ENCODE results near the gene HIVEP3.

HIVEP3 gene

GRCh38 chr1:41677620-41678019, 241.1 kb downstream of the HIVEP3 start:
- no peak for DNase-seq

- no peak for DNase-seq
Measured at GRCh38 chr1:41675401-41675800, 243.3 kb downstream of the HIVEP3 start.

DNA sequence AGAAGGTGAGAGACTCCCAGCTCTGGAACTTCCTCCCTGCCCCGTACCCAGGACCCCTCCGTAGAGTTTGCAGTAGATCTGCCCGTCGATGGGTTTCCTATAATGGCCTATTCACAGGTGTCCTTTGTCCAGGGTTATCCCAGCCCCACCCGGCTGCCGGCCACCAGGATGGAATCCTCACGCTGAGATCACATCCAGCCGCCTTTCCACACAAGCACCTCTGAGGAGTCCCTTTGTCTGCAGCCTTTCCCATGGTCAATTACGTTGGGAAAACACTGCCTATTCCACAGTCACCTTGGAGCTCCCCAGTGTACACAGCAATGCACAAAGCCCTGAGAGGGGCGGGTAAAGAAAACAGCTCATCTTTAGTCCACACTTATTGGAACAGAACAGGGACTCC, 244.2 kb downstream of the HIVEP3 start:
- DNase-seq: no peak

GRCh38 chr1:41673806-41674205, 244.9 kb downstream of the HIVEP3 start:
- DNase-seq: peak; percentile 55

DNA sequence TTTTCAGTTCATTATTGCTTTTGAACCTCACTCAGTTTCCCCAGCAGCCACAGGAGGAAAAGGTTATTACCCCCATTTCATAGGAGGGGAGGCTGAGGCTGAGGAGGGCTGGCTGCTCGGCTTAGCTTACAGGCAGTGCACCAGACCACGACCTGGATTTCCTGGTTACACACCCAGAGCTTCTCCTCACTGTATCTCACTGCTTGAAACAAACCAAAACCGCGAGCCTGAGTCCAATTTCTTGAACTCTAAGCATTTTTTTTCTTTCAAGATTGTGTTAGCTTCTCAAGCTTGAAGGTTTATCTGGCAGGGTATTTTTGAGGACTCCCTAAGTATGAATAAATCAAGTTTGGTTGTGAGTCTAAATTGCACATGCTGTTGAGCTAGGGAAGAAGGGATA, 245.3 kb downstream of the HIVEP3 start:
- peak; percentile 58 for DNase-seq

DNA sequence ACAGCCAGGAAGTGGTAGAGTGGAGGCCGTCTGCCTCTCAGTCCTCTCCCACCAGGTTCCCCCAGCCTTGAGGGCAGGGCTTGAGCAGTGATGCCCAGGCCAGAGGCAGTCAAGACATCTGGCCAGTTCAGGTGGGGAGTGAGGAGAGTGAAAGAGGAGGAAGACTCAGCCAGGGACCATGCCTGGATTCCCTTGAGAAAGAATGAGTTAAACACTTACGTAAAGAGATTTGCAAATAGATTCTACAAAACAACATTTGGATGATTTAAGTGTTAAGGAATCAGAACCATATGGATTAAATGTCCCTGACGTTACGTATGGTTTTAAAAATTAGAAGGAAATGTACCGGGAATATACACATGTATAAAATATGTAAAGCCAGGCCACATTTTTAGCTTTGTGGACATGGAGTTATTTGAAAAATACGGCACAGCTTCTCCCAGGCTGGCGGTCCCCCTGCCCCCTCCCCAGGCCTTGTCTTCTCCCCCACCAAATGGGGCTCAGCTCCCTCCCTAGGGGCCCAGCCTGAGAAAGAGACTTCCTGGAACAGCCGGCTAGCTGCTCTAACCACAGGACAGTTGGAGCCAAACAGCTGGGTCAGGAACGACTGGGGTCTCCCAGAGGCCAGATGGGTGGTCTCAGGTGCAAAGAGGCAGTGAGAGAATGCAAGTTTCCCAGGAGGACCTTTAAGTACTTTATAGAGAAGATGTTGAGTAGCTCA, 245.9 kb downstream of the HIVEP3 start:
- DNase-seq: no peak

- no peak for DNase-seq
Measured at GRCh38 chr1:41672173-41672572, 246.5 kb downstream of the HIVEP3 start.

DNA sequence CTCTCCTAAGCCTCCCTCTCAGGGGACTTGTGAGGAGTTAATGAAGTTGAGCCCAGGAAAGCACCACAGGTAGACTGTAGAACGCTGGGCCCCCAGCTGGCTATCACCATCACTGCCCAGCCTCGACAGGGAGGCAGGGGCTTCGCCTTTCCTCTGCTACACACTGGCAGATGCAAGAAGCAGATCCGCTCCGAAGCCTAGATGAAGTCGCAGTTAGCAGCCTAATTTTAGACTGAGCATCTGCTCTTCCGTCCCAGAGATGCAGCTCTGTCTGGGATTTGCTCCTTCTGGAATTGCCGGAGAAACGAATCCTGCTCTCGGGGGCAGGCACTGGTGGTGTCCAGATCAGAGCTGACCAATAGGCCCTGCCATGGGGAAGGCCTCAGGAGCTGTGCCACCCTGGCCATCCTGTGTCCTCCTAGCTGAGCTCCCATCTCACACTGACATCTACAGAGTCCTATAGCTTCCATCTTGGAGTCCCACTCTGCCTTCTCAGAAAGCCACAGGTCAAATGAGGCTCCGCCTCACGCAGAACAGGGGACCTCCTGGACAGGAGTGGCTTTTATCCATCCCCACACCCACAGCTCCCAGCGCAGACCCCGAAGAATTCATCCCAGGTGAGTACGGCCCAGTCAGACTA, 247.5 kb downstream of the HIVEP3 start:
- no peak for DNase-seq

DNA sequence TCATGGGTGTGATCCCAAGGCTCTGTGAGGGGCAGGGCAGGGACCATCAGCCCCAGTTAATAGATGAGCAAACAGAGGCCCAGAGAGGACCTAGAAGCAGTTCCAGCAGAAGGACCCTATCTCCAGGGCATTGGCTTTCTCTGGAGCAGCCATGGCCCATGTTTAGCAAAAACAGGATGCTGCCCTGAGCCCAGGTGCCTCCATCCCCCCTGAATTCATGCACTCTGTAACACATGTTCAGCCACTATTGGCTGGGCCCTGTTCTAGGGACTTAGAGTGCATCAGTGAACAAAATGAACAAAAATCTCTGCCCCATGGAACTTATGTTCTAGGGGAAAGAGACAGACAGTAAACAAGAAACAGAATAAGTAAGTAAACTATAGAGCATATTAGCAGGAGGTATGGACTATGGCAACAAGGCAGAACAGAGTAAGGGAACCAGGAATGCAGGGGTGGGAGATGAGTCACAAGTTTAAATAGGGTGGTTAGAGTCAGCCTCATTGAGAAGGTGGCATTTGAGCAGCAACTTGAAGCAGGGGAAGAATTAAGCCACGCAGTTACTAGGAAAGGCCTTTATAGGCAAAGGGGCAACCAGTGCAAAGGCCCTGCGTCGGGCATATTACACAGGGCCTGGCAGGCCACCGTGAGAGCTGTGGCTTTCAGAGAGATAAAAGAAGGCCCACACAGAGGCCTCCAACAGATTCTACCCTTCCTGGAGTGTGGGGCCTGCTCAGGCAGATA, 248.3 kb downstream of the HIVEP3 start:
- DNase-seq: peak; percentile 60

- DNase-seq: no peak
Measured at GRCh38 chr1:41668967-41669366, 249.8 kb downstream of the HIVEP3 start.

DNA sequence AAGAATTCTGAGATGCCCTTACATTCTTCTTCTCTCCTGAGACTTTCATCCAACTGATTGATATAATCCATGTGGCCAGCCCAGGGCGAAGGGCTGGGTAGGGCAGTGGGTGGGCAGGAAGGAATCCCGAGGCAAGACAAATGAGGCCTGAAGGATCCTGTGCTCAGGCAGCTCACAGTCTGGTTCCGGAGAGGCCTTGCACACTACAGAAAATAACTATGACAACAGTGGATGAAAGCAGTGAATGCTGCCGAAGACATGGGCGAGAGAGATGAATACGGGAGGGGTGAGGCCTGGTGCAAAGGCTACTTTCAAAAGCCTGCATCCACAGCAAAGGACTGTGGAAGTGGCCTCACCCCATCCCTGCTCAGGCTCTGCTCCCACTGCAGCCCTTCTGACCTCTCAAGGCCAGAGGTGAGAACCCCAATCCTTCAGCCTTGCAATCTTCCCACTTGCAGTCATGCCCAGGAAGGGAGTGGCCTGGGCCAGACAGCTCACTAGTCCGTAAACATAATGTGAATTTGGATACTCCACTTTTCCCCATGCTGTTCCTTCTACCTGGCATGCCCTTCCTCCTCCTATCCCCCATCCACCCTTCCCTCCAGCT, 250.6 kb downstream of the HIVEP3 start:
- no peak for DNase-seq

DNA sequence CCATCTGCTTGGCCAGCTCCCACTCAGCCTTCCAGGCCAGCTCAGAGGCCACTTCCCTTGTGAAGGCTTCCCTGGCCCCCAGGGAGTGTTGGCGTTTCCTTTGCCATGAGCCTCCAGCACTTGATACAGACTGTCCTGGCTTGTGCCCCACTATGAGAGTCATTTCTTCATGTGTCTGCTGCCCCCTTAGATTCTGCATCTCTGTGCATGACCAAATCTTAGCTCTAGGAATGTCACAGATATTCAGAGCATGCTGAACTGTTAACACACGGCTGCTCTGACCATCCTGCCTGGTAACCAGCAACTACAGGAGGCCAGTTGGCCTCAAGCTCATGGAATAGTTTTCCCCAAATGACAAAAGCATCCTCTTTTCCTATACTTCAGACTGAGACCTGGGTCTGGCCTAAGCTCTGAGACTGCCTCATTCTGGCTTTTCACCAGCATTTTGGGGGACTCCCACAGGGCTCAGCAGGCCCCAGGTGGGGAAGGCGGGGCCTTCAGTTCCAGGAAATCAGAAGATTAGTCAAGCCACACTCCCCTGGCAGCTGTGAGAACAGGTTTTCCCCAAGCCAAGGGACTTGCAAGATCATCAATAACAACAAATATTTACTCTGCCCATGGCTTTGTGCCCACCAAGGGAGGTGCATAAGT, 251.6 kb downstream of the HIVEP3 start:
- peak; percentile 83 for DNase-seq

DNA sequence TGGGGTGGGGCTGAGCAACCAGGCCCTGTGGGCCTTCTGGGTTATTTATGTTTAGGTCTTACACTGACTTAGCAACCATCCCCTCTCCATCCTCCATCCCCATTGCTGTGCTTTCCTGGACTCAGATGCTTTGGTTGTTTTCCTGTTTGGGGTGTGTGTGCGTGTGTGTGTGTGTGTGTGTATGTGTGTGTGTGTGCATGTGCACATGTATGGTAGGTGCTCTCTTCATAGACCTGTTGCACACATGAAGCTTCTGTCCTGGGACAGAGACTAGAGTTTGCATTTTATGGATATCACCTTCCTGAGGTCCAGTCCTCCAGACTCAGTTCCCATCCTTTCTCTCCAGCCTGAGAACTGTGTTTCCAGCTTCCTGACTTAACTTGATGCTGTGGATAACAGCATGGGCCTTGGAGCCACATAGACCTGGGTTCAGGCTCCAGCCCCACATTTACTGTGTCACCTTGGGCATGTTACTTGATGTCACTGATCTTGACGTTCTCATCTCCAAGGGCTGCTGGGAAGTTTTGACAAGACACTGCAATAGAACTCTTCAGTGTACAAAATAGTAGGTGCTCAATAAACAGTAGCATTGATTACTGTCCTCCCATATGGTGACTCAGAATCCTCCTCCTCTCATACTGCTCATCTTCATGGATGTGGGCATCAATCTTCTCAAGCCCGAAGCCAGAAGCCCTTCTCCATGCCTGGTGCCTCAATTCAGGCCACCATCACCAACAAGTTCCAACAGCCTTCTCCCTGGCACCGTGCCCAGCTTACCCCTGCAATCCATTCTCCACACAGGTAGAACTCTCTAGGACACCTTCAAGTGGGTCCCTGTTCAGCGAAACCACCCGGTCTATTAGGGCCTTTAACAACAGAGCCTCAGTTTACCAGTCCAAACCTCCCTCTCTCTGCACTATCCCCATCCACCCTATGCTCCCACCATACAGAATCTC, 252.5 kb downstream of the HIVEP3 start:
- DNase-seq: no peak

- DNase-seq: no peak
Measured at GRCh38 chr1:41664861-41665640, 253.7 kb downstream of the HIVEP3 start.

DNA sequence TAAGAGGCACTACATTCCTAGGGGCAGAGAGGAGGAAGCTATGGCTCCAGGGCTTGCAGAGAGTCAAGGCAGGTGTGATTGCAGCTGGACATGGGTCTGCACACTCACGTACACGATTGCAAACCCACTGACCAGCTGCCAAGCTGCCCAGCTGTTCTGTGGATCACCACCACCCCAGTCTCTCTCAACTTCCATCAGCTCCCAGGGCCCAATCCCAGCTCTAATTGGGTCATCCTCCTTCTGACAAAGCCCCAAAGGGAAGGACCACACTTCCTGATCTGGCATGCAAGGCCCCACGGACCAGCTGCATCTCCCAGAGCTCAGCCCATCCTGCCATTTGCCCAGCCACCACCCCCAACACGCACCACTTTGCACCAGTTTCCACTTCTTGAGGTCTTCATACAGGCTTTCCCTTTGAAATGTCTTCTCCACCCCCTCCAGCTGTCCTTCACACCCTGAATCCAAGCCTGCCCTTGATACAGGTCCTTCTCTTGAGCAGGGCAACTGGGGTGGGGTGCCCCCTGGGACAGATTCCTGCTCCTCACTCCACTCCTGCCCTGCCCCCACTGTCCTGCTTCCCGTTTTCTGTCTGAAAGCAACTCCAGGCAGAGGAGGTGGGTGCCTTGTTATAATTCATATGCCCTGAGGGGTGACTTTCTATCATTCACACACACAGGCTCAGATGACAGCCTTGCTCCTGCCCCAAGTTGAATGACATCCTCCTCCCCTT, 254.9 kb downstream of the HIVEP3 start:
- DNase-seq: no peak

DNA sequence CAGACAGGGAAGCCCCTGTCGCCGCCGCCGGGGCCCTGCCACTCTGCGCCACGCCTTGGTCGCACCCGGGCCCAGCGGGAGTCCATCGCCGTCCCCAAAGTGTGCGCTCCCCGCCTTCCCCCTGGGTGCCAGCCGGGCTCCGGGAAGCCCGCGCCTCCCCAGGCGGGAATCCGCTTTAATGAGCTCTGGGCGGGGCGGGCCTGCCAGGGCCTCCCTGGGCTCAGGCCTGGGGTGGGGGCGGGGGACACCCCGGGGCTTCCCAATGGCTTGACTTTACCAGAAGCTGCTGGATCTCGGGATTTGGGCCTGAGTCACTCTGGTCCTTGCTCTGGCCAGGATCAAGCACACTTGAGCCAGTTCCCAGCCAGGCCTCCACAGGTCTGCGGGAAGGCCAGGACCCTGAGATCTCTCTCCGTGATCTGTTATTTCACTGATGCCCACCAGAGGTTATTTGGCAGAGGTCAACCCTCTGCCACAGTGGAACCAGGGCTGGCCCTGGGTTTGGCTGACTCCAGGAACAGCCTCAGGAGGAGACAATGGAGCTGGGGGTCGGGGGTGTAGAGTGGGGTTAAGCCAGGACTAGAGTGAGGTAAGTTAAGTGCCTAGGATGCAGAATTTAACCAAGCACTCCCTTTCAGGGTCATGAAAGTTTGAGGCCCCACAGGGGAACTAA, 255.8 kb downstream of the HIVEP3 start:
- DNase-seq: no peak

GRCh38 chr1:41662061-41662764, 256.5 kb downstream of the HIVEP3 start:
- DNase-seq: peak; percentile 87

DNA sequence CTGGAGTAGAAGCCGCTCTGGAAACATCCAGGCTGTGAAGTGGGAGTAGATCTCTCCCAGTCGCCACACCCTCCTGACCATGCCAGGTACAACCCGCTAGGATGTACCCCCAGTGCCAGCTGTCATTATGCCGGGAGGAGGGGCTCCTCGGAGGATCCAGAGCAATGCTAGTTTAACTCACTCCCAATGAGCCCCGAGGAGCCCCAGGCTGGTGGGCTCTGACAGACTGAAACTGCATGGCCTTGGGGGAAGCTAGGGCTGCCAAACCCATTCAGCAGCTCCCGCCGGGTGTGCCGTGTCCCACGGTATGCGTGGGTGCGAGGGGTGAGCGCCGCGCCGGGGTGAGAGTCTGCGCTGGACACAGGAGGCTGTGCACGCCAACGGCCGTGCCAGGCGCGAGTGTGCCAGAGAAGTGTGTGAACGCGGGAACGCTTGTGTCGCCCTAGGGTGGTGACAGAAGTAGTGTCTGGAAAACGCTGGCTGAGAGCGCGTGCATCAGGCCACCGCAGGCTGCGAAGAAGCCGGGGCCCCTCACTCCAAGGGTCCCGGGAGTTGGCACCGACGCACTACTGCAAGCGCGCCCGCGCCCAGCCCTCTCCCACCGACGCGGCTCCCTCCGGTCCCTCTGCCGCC, 257.2 kb downstream of the HIVEP3 start:
- peak; percentile 51 for DNase-seq

Measured in stimulated activated CD4-positive, alpha-beta T cell treated with anti-CD3 and anti-CD28 coated beads, Interleukin-15, amount 100 ng/mL, for 24 hours (primary cell).